Activated naive CD8-positive, alpha-beta T cell (primary cell): ENCODE measurements around the gene LSAMP.
"Not testable (repeated sequence)": the region's sequence is repeated elsewhere in the genome, so short reads cannot be mapped to it uniquely, and the experiment has no call there.

Experiments used
- H3K27ac Mint-ChIP-seq: one replicate; pipeline ENCODE4 v1.8.0; 2021; ENCODE audit warnings: mixed read lengths
- H3K27me3 Mint-ChIP-seq: one replicate; pipeline ENCODE4 v1.8.0; 2021; ENCODE audit warnings: mixed read lengths
- H3K36me3 Mint-ChIP-seq: one replicate; pipeline ENCODE4 v1.8.0; 2021; ENCODE audit warnings: mixed read lengths
- H3K4me1 Mint-ChIP-seq: one replicate; pipeline ENCODE4 v1.8.0; 2021; ENCODE audit warnings: low read depth, mixed read lengths
- H3K4me3 Mint-ChIP-seq: one replicate; pipeline ENCODE4 v1.8.0; 2021; ENCODE audit warnings: mild to moderate bottlenecking, mixed read lengths
- H3K9me3 Mint-ChIP-seq: one replicate; pipeline ENCODE4 v1.8.0; 2021; ENCODE audit warnings: low read depth, mixed read lengths

LSAMP gene

DNA sequence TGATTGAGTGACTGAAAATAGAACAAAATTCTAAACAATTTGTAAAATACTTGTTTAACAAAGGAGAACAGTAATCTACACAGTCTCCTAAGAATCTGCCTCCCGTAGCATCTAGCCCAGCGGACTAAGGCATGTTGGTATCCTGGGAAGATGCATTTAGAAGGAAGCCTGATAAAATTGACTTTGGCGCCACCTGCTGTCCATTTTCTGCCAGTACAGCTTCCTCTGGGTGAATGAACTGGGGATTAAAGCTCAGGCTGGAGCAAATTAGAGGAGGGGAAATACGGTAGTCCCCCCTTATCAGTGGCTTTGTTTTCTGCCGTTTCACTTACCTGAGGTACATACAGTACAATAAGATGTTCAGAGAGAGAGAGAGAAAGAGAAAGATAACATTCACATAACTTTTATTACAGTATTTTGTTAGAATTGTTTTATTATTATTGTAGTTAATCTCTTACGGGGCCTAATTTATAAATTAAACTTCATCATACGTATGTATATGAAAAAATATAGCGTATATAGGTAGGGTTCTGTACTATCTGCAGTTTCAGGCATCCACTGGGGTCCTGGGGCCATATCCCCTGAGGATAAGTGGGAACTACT lies 630.4 kb downstream of the LSAMP start:
- H3K27me3 Mint-ChIP-seq = peaks cover 7% of the 10 kb centered on the region
- H3K9me3 Mint-ChIP-seq = no peaks in the 10 kb centered on the region
- no peak overlapping the region for H3K27ac Mint-ChIP-seq
- H3K36me3 Mint-ChIP-seq = no peaks in the 10 kb centered on the region
- H3K4me3 Mint-ChIP-seq = no peak overlapping the region
- no peaks in the 10 kb centered on the region for H3K4me1 Mint-ChIP-seq

DNA sequence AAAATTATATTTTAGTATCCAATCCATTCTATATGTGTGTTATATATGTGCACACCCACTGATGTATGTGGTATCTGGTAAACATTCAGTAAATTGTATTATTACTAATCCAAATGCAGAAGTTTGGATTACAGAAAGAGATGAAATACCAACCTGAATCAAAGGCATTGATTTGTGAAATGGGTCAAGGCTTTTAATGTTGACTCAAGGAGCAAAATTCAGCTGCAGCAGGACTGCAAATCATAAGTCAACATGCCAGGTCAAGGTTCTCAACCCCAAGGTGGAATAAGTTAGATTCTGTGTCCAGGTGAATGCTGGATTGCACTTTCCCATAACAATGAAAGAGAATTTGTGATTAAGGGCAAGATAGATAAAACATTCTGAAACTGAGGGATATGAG lies 631.3 kb downstream of the LSAMP start:
- Mint-ChIP-seq H3K27ac (no peak overlapping the region), H3K4me3 (no peak overlapping the region), H3K9me3 (no peaks in the 10 kb centered on the region), H3K4me1 (no peaks in the 10 kb centered on the region), H3K27me3 (peaks cover 15% of the 10 kb centered on the region), H3K36me3 (no peaks in the 10 kb centered on the region)

DNA sequence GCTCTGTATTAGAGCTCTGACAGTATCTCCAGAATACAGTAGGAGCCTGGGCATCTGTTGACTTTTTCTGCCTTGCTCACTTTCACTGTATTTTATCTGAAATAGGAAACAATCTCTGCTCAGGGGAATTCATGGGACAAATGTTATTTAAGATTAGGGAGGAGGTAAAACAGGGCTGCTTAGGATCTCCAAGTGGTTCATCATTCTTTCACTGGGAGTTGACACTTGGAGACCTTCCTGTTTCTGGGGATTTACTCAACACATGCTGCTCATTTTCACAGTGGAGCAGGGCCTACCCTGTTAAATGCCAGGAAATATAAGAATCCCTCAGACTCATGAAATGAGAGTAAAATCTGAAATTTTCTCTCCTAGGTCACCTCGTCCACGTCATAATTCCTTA lies 636.5 kb downstream of the LSAMP start:
- Mint-ChIP-seq H3K27me3 (peaks cover 30% of the 10 kb centered on the region), H3K4me1 (no peaks in the 10 kb centered on the region), H3K4me3 (no peak overlapping the region), H3K9me3 (no peaks in the 10 kb centered on the region), H3K27ac (no peak overlapping the region), H3K36me3 (no peaks in the 10 kb centered on the region)

DNA sequence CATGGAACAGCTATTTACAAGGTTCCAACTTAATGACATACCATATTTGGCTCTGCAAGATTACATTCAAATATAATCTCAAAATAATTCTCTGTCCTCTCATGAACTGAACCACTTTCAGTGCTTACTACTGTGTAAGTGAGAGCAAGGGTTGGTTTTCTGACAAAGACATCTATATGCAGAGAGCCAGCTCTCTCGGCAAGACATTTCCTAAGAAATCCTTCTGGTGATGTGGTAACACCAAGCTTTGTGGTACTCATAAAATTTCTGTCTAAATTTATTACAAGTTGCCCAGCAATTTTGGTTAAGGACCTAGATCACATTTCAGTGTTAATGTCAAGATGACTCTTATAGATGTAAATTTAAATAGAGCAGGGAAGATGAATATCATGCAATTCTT lies 637.0 kb downstream of the LSAMP start:
- H3K4me1 Mint-ChIP-seq = no peaks in the 10 kb centered on the region
- peaks cover 30% of the 10 kb centered on the region for H3K27me3 Mint-ChIP-seq
- H3K4me3 Mint-ChIP-seq = no peak overlapping the region

DNA sequence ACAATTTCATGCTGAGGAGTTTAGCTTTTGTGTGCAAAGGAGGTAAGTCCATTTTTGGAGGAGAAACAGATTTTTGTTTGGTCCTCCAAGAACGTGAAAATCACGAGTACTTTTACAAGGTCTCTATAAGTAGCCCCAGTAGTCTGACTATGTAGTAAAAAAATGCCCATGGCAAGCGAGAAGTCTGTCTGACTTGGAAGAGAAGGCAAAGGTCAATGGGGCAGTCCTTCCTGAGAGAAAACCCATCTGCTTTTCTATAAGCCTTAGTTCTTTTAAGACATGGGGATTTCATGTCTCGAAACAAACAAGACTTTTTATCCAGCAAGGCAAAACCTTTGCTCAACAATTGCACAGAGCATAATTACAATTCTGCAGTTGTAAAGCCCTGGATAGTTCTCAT lies 638.8 kb downstream of the LSAMP start:
- Mint-ChIP-seq H3K4me3 (no peak overlapping the region), H3K27me3 (peaks cover 31% of the 10 kb centered on the region), H3K27ac (no peak overlapping the region)

More for the DNA sequence above, 637.0 kb downstream of the LSAMP start:
- Mint-ChIP-seq H3K27ac (no peak overlapping the region), H3K36me3 (no peaks in the 10 kb centered on the region), H3K9me3 (no peaks in the 10 kb centered on the region)

DNA sequence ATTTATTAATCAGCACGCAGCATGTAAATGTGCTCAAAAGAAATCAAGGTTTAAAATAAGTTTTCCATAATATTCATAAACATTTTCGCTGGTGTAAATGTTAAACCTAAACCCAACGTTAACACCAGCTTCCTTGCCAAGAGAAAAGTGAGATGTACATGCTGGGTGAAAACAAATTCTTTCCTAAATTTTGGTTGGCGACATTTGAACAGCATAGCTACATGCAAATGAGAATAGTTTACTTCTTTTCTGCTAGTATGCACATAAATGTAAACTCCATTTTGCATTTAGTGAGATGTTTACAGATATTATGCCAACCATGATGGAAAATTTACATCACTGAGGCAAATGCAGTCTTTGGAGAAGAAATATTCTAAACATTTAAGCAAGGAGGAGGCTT lies 639.8 kb downstream of the LSAMP start:
- Mint-ChIP-seq H3K9me3 (no peaks in the 10 kb centered on the region), H3K27ac (no peak overlapping the region), H3K4me3 (no peak overlapping the region)

More for the DNA sequence above, 638.8 kb downstream of the LSAMP start:
- H3K9me3 Mint-ChIP-seq = no peaks in the 10 kb centered on the region
- no peaks in the 10 kb centered on the region for H3K36me3 Mint-ChIP-seq
- H3K4me1 Mint-ChIP-seq = no peaks in the 10 kb centered on the region

DNA sequence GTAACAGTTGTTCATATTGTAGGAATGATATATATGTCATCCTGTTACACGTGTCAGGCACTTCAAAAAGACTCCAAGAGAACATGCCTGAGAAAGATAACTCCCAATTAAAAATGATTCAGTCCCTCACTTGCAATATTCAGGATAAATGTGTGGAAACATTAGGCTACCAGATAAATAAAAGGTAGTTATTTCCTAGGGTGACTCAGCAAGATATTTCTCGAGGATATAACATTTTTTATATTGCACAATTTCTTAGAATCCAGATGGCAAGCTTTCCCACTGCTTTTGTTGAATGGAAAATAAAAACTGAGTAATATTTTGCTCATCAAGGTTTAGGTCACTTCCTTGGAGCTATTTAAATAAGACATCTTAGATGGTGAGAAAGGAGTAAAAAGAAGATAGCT lies 640.6 kb downstream of the LSAMP start:
- no peak overlapping the region for H3K4me3 Mint-ChIP-seq
- peaks cover 26% of the 10 kb centered on the region for H3K27me3 Mint-ChIP-seq
- H3K4me1 Mint-ChIP-seq = no peaks in the 10 kb centered on the region
- H3K27ac Mint-ChIP-seq = no peak overlapping the region
- H3K9me3 Mint-ChIP-seq = no peaks in the 10 kb centered on the region
- no peaks in the 10 kb centered on the region for H3K36me3 Mint-ChIP-seq

More for the DNA sequence above, 639.8 kb downstream of the LSAMP start:
- no peaks in the 10 kb centered on the region for H3K36me3 Mint-ChIP-seq
- H3K27me3 Mint-ChIP-seq = peaks cover 27% of the 10 kb centered on the region
- H3K4me1 Mint-ChIP-seq = no peaks in the 10 kb centered on the region

DNA sequence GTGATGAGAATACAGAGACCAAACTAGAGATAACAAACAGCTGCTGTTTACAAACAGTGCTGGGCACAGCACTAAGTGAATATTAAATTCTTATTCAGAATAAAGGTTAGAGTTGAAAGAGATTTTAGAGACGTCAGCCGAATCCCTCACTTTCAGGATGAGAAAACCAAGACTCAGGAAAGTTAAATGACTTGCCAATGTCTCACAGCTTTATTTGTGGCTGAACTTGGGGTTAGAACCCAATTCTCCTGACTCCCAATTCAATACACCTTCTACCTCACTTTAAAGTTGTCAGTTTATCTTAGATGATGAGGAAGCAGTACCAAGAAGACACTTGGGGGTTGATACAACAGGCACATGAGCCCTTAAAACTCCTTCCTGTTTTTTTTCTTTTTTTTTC lies 641.1 kb downstream of the LSAMP start:
- no peaks in the 10 kb centered on the region for H3K4me1 Mint-ChIP-seq
- peaks cover 21% of the 10 kb centered on the region for H3K27me3 Mint-ChIP-seq
- no peak overlapping the region for H3K4me3 Mint-ChIP-seq
- no peak overlapping the region for H3K27ac Mint-ChIP-seq
- H3K36me3 Mint-ChIP-seq = no peaks in the 10 kb centered on the region
- no peaks in the 10 kb centered on the region for H3K9me3 Mint-ChIP-seq

DNA sequence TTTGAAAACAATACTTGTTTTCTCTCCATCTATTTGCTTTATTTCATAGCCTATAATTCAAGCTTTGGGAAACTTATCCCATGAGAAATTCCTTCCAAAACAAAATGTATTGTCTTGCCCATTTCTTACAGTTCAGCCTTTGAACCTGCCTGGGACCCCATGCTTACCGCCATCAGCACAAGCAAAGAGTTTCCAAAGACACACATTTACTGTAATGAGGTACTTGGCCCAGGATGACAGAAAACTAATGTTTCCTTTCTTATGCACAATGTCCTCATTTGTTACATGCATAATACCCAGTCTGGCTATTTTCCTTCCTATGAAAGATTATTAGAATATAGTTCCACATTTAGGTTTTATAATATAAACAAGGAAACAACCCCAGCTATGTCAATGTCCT lies 641.6 kb downstream of the LSAMP start:
- H3K4me3 Mint-ChIP-seq = no peak overlapping the region
- no peaks in the 10 kb centered on the region for H3K4me1 Mint-ChIP-seq
- no peaks in the 10 kb centered on the region for H3K9me3 Mint-ChIP-seq
- no peak overlapping the region for H3K27ac Mint-ChIP-seq
- no peaks in the 10 kb centered on the region for H3K36me3 Mint-ChIP-seq
- H3K27me3 Mint-ChIP-seq = peaks cover 17% of the 10 kb centered on the region

DNA sequence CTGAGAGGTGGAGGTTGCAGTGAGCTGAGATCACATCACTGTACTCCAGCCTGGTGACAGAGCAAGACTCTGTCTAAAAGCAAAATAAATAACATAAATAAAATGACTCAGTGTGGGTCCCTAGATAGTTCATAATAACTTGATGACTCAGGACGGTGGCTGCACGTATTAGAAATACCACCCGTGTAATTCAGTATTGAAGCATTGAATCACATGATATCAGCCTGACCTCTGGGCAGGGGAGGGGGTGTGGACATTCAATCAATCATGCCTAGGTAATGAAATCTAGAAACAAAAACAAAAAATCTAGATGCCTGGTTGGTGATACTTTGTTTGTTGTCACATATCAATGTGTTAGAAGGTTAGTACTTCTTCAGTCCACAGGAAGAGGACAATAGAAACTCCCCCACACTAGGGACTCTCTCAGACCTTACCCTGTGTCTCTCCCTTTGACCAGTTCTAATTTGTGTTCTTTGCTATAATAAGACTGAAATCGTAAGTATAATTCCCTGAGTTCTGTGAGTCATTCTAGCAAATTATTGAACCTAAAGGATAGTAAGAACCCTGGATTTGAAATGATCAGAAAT lies 644.7 kb downstream of the LSAMP start:
- Mint-ChIP-seq H3K4me1 (no peaks in the 10 kb centered on the region), H3K9me3 (no peaks in the 10 kb centered on the region), H3K4me3 (no peak overlapping the region), H3K27ac (no peak overlapping the region), H3K27me3 (peaks cover 7% of the 10 kb centered on the region), H3K36me3 (no peaks in the 10 kb centered on the region)

DNA sequence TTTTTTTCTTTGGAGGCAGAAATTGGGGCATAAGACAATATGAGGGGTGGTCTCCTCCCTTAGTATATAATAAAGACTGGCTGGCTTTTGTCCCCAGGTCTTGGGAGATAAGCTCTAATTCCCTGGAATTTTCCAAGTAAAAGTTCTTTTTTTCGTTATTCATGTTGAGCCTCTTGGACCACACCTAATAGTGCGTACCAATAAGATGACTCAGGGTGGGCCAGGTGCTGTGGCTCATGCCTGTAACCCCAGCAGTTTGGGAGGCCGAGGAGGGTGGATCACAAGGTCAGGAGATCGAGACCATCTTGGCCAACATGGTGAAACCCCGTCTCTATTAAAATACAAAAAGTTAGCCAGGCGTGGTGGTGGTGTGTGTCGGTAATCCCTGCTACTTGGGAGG lies 645.2 kb downstream of the LSAMP start:
- not testable (repeated sequence) for H3K27me3 Mint-ChIP-seq, H3K4me1 Mint-ChIP-seq, H3K36me3 Mint-ChIP-seq, H3K9me3 Mint-ChIP-seq, H3K4me3 Mint-ChIP-seq, H3K27ac Mint-ChIP-seq

DNA sequence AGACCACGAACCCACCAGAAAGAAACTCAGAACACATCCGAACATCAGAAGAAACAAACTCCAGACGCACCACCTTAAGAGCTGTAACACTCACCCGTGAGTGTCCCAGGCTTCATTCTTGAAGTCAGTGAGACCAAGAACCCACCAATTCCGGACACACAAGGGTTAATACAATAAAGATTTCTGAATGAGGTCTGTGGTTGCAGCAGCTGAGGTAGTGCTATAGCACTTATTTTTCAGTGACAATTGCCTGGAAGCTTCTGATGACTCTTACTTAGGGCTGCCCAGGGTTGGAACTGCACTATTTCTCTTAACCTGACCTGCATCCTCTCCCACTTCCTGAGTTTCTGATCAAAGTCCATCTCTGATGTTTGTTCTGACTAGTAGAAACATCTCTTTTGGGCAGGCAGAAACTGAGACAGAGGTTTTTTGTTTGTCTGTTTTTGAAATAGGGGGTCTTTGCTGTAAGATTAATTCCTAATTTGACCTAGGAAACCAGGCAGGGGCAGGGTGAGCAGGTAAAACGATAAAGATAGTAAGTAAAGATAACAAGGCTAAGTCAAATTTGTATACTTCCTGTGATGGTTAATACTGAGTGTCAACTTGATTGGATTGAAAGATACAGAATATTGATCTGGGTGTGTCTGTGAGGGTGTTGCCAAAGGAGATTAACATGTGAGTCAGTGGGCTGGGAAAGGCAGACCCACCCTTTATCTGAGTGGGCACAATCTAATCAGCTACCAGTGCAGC lies 652.9 kb downstream of the LSAMP start:
- H3K9me3 Mint-ChIP-seq = no peaks in the 10 kb centered on the region
- no peaks in the 10 kb centered on the region for H3K27me3 Mint-ChIP-seq
- H3K36me3 Mint-ChIP-seq = no peaks in the 10 kb centered on the region
- peak overlapping the region; percentile 87 for H3K27ac Mint-ChIP-seq
- H3K4me3 Mint-ChIP-seq = peak overlapping the region; percentile 76
- peaks cover 41% of the 10 kb centered on the region for H3K4me1 Mint-ChIP-seq

DNA sequence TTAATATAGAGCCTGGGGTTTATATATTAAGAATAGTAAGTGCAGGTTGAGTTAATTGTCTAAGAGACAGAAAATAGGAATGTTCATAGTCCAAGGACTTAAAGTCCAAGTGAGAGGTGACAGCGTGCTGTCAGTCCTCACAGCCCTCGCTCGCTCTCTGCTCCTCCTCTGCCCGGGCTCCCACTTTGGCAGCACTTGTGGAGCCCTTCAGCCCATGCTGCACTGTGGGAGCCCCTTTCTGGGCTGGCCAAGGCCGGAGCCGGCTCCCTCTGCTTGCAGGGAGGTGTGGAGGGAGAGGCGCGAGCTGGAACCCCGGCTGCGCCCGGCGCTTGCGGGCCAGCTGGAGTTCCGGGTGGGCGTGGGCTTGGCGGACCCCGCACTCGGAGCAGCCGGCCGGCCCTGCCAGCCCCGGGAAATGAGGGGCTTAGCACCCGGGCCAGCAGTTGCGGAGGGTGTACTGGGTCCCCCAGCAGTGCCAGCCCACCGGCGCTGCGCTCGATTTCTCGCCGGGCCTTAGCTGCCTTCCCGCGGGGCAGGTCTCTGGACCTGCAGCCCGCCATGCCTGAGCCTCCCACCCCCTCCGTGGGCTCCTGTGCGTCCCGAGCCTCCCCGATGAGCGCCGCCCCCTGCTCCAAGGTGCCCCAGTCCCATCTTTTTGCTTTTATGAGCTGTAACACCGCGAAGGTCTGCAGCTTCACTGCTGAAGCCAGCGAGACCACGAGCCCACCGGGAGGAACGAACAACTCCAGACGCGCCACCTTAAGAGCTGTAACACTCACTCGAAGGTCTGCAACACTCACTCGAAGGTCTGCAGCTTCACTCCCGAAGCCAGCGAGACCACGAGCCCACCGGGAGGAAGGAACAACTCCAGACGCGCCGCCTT lies 653.8 kb downstream of the LSAMP start:
- H3K9me3 Mint-ChIP-seq, H3K27me3 Mint-ChIP-seq, H3K36me3 Mint-ChIP-seq: not testable (repeated sequence)
- Mint-ChIP-seq H3K4me1 (peaks cover 41% of the 10 kb centered on the region), H3K4me3 (peak overlapping the region; percentile 76), H3K27ac (peak overlapping the region; percentile 87)

DNA sequence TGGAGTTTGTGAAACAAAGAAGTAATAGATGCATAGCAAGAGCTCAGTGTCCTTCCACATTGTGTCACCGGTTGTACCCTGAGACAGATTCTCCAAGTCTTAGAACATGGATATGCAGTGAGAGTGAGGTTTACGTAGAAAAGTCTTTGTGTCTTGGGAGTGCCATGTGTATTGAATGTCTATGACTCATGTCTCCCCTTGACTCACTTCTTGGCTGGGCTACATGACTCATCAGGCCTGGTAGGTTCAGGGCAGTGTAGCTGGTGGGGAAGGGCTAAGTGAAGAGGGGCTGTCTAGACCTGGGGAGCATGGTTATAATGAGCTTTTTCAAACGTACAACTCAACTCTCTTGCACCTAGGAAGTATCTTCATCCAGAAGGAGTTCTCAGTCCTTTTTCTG lies 654.5 kb downstream of the LSAMP start:
- Mint-ChIP-seq H3K27ac (peak overlapping the region; percentile 83), H3K4me3 (peak overlapping the region; percentile 49), H3K36me3 (no peaks in the 10 kb centered on the region)

DNA sequence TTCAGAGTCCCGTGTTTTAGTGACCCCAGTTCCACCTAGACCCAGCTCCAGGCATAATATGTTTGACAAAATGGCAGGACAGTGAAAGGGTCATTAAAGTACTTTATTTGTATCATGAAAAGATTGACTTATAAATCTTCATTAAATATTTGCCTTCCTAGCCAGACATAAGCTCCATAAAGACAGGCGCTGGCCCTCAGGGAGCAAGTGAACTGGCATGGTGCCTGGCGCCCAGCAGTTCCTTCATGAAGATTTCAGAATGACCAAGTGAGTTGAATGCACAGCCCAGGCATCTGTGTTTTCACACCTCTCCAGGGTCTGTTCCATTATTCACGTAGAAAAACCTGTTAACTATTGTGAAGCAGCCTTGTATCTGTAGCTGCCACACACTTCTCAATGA lies 655.8 kb downstream of the LSAMP start:
- H3K27ac Mint-ChIP-seq = peak overlapping the region; percentile 81
- H3K4me3 Mint-ChIP-seq = no peak overlapping the region
- H3K27me3 Mint-ChIP-seq = no peaks in the 10 kb centered on the region
- no peaks in the 10 kb centered on the region for H3K9me3 Mint-ChIP-seq
- H3K4me1 Mint-ChIP-seq = peaks cover 51% of the 10 kb centered on the region
- no peaks in the 10 kb centered on the region for H3K36me3 Mint-ChIP-seq

More for the DNA sequence above, 654.5 kb downstream of the LSAMP start:
- Mint-ChIP-seq H3K27me3 (no peaks in the 10 kb centered on the region), H3K9me3 (no peaks in the 10 kb centered on the region), H3K4me1 (peaks cover 41% of the 10 kb centered on the region)
